ENCODE measurements around the gene CALML6. TPM values are rescaled to one million over a fixed set of nuclear protein-coding genes. Genes with fewer than 3 reads are reported as not detected.

Gene CALML6
- total and polyA plus RNA-seq, 2 of the 4 experiments (the other 2 are of a cell fraction) = 0.91 TPM; not detected in 1

DNA sequence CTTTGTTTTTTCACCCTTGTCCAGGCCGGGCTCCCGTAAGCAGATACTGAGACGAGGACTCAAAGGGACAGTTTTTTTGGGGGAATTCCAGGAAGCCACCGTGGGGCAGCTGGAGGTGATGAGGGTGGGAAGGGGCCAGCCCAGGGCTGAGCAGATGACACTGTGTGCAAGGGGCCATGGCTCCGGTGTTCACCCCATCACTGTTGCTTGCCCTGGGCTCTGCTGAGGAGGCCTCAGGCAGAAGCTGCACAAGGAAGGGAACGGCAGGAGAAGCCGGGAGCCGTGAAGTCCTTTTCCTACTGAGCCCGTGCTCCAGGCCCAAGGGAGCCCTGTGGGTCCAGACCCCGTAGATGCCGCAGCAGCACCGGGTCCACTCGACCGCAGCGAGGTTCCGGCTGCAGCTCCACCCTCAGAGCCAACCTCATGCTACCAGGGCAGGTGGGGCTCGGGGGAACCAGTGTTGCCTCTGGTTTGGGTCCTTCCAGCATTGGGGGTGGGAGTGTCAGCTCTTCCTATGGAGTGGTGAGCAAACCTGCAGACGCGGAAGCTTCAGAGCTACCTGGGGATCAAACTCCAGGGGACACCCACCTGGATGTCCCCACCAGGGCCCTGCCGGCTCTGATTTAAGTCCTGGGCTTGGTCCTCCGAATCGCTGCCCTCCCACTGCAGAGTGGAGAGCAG lies 4.3 kb upstream of the CALML6 start:
- no peak overlapping the region for H2AK9ac ChIP-seq (replicated peaks; ENCODE audit: low read depth, low read length, poor library complexity)
- H4K91ac ChIP-seq (ENCODE audit: insufficient read depth, low read depth, low read length) = no peak overlapping the region
- no peak overlapping the region for H2BK20ac ChIP-seq (ENCODE audit: low read depth, low read length)
- H2BK120ac ChIP-seq (ENCODE audit: low read depth, low read length) = no peak overlapping the region
- ChIA-PET POLR2A (ENCODE audit: unreplicated experiment) (no interaction called here), CTCF (no interaction called here)
- BruUV-seq (replicated peaks) = no TSS peak
- H3K23ac ChIP-seq (ENCODE audit: low read depth, low read length) = no peak overlapping the region
- intact Hi-C loops (cut with micrococcal nuclease) = no loop called here
- H2BK15ac ChIP-seq (ENCODE audit: low read depth, low read length) = no peak overlapping the region
- no peak overlapping the region for H3K56ac ChIP-seq (ENCODE audit: extremely low read depth, insufficient read depth, low read length)
- H3K9ac ChIP-seq (ENCODE audit: low read depth, low read length) = no peak overlapping the region
- H3K36me3 ChIP-seq (ENCODE audit: control insufficient read depth, insufficient read depth, low read length) = no peaks in the 10 kb centered on the region
- in situ Hi-C loops (cut with MboI; ENCODE audit: low sequenced_read_pairs) = no loop called here
- H3K9me1 ChIP-seq (ENCODE audit: insufficient read depth, low read length) = peaks cover 2% of the 10 kb centered on the region; the same call in 1 of the 2 replicates
- DNase-seq (no peak), ATAC-seq (ENCODE audit: low read depth) (no peak)
- no peak overlapping the region for H3K18ac ChIP-seq (ENCODE audit: low read depth, low read length)
- peaks cover 6% of the 10 kb centered on the region; the same call in 1 of the 2 replicates for H4K20me1 ChIP-seq (ENCODE audit: insufficient read depth, low read length)
- H3K14ac ChIP-seq (replicated peaks; ENCODE audit: low read depth, low read length) = no peak overlapping the region
- peaks cover 0 to 30% of the 10 kb centered on the region in 2 experiments; a peak in 2 of 4 replicates for H3K79me1 ChIP-seq (ENCODE audit: low read depth in 1 of 2, low read length in 2 of 2)
- H3K4me2 ChIP-seq (ENCODE audit: low read depth, low read length) = no peak overlapping the region
- TF ChIP-seq, protein P1, sequence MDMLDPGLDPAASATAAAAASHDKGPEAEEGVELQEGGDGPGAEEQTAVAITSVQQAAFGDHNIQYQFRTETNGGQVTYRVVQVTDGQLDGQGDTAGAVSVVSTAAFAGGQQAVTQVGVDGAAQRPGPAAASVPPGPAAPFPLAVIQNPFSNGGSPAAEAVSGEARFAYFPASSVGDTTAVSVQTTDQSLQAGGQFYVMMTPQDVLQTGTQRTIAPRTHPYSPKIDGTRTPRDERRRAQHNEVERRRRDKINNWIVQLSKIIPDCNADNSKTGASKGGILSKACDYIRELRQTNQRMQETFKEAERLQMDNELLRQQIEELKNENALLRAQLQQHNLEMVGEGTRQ (IDR thresholded peaks at IDR 0.05; ENCODE audit: low read depth, low read length) = no peak
- TF ChIP-seq CEBPB (IDR thresholded peaks at IDR 0.05; ENCODE audit: low read depth, low read length) (no peak), CHD1 (IDR thresholded peaks at IDR 0.05; ENCODE audit: low read depth, low read length) (no peak), POLR2A (IDR thresholded peaks at IDR 0.05; ENCODE audit: low read depth, low read length) (no peak), RFX5 (IDR thresholded peaks at IDR 0.05; ENCODE audit: low read depth, low read length) (no peak), MAFK (IDR thresholded peaks at IDR 0.05; ENCODE audit: low read depth, low read length) (no peak), ELK1 (IDR thresholded peaks at IDR 0.05; ENCODE audit: borderline replicate concordance, low read depth, low read length) (no peak), MXI1 (IDR thresholded peaks at IDR 0.05; ENCODE audit: borderline replicate concordance, low read depth, low read length) (no peak), BHLHE40 (IDR thresholded peaks at IDR 0.05; ENCODE audit: low read depth, low read length) (no peak), RCOR1 (IDR thresholded peaks at IDR 0.05; ENCODE audit: insufficient replicate concordance, low read length) (no peak), RAD21 (IDR thresholded peaks at IDR 0.05; ENCODE audit: low read length) (no peak), SMC3 (IDR thresholded peaks at IDR 0.05; ENCODE audit: low read depth, low read length) (no peak), FOS (IDR thresholded peaks at IDR 0.05; ENCODE audit: low read depth, low read length) (no peak), NFE2L2 (IDR thresholded peaks at IDR 0.05; ENCODE audit: low read depth, low read length) (no peak), MAZ (IDR thresholded peaks at IDR 0.05; ENCODE audit: borderline replicate concordance, low read depth, low read length) (no peak)
- TF ChIP-seq, protein P2, sequence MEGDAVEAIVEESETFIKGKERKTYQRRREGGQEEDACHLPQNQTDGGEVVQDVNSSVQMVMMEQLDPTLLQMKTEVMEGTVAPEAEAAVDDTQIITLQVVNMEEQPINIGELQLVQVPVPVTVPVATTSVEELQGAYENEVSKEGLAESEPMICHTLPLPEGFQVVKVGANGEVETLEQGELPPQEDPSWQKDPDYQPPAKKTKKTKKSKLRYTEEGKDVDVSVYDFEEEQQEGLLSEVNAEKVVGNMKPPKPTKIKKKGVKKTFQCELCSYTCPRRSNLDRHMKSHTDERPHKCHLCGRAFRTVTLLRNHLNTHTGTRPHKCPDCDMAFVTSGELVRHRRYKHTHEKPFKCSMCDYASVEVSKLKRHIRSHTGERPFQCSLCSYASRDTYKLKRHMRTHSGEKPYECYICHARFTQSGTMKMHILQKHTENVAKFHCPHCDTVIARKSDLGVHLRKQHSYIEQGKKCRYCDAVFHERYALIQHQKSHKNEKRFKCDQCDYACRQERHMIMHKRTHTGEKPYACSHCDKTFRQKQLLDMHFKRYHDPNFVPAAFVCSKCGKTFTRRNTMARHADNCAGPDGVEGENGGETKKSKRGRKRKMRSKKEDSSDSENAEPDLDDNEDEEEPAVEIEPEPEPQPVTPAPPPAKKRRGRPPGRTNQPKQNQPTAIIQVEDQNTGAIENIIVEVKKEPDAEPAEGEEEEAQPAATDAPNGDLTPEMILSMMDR (conservative IDR thresholded peaks at IDR 0.05; ENCODE audit: low read depth, low read length) = no peak
- dilution Hi-C loops (cut with HindIII; ENCODE audit: low sequenced_read_pairs, unreplicated experiment) = no loop called here
- 95% methylated on average over 7 of the region's 22 CpGs; no CpG with 5 or more reads in 1 of the 2 experiments for WGBS, 2 experiments (ENCODE audit: extremely low coverage in 2 of 2, insufficient read length in 1 of 2)
- H4K5ac ChIP-seq (ENCODE audit: low read depth, low read length) = no peak overlapping the region
- H4K8ac ChIP-seq (ENCODE audit: low read depth in 2 of 2, low read length in 2 of 2) = no peak overlapping the region
- peaks cover 3% of the 10 kb centered on the region; the same call in 1 of the 2 replicates for H3K27me3 ChIP-seq (ENCODE audit: control insufficient read depth, insufficient read depth, low read length)
- H3K9me3 ChIP-seq (ENCODE audit: control insufficient read depth, insufficient read depth, low read length) = no peaks in the 10 kb centered on the region
- no peak overlapping the region for H2BK5ac ChIP-seq (ENCODE audit: low read depth, low read length, poor library complexity, severe bottlenecking)
- H3K4me1 ChIP-seq (ENCODE audit: control insufficient read depth, insufficient read depth, low read length) = peaks cover 4% of the 10 kb centered on the region
- H3K4me3 ChIP-seq (ENCODE audit: insufficient read depth, low read depth, low read length) = no peak overlapping the region
- no peak overlapping the region for H2AFZ ChIP-seq (replicated peaks; ENCODE audit: low read length, poor library complexity)
- H2AK5ac ChIP-seq (ENCODE audit: low read depth, low read length) = no peak overlapping the region
- no peak overlapping the region for H3K27ac ChIP-seq (ENCODE audit: insufficient read depth, low read length)
- no peak overlapping the region for H3K4ac ChIP-seq (ENCODE audit: low read depth, low read length)

Measured in IMR-90 (cell line).